Lower lobe of right lung (tissue), 2 donors: ENCODE measurements around the gene GRIA1. TPM values are rescaled to one million over a fixed set of nuclear protein-coding genes. Genes with fewer than 3 reads are reported as not detected.

ENCODE experiments used
- ATAC-seq, 2 donors: fragments of 200-7000 bp; cut with Tn5 transposase; one replicate each; pipeline ENCODE4 v1.9.1; 2020 to 2022; ENCODE audit warnings: mild to moderate bottlenecking in 2 of 2, moderate library complexity in 2 of 2
- DNase-seq: peaks from one replicate; pipeline ENCODE4 v3.0.0-alpha.2; 2020
- H3K27ac ChIP-seq: fragments of 200-600 bp; one replicate; pipeline ENCODE4 v1.8.0; 2022
- H3K27me3 ChIP-seq: fragments of 200-600 bp; one replicate; pipeline ENCODE4 v1.8.0; 2022; ENCODE audit warnings: low read depth
- H3K36me3 ChIP-seq: fragments of 200-600 bp; one replicate; pipeline ENCODE4 v1.8.0; 2022; ENCODE audit warnings: mild to moderate bottlenecking
- H3K4me1 ChIP-seq: fragments of 200-600 bp; one replicate; pipeline ENCODE4 v1.8.0; 2022
- H3K4me3 ChIP-seq: fragments of 200-600 bp; one replicate; pipeline ENCODE4 v1.8.0; 2022; ENCODE audit warnings: mild to moderate bottlenecking
- H3K9me3 ChIP-seq: fragments of 200-600 bp; one replicate; pipeline ENCODE4 v1.8.0; 2022
- intact Hi-C: fragments of 100-400 bp; cut with DNase I; formaldehyde crosslinking; loops from one replicate; pipeline ENCODE4 v1.11.0; 2022
- total RNA-seq: library from RNA; stranded (reverse); fragmentation: NEBNext Ultra II Directional; extraction: Animal tissue kit (Norgen Biotek cat#: 25700); gene quantifications from one replicate; pipeline ENCODE4 v1.2.1, GENCODE V29; 2021
- TF ChIP-seq, protein P1 (sequence below): fragments of 200-600 bp; IDR thresholded peaks from one replicate; pipeline ENCODE4 v1.8.0; 2022; ENCODE audit warnings: antibody characterized with exemption, mild to moderate bottlenecking
- donor health status: DM: no; HTN: yes; CAD: no; lungs with severe emphysema.

GRIA1 gene
- total RNA-seq, 1 donor from 2014 or later = 10.3 TPM

DNA sequence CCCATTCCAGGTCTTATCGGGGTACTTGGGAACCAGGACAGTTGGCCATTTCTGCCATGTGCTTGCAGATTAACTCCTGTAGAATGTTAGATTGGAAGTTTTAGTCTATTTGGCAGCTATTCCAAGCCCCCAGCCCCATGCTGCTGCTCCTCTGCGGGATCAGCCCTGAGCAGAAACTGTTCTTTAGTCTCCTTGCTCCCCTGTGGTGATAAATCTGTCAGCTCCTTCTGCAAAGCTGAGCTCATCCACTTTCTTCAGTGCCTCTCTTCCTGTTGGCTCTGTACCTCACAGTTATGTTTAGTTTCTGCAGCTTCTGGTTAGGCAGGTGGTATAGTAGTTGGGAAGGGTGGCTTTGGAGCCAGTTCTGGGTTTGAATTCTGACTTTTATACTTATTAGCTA lies 170.4 kb downstream of the GRIA1 start:
- Histone ChIP-seq H3K4me1 (no peaks in the 10 kb centered on the region), H3K27ac (no peak overlapping the region), H3K36me3 (no peaks in the 10 kb centered on the region), H3K9me3 (no peaks in the 10 kb centered on the region), H3K27me3 (no peaks in the 10 kb centered on the region), H3K4me3 (no peak overlapping the region)
- ATAC-seq (no peak), DNase-seq (no peak)
- TF ChIP-seq, protein P1, sequence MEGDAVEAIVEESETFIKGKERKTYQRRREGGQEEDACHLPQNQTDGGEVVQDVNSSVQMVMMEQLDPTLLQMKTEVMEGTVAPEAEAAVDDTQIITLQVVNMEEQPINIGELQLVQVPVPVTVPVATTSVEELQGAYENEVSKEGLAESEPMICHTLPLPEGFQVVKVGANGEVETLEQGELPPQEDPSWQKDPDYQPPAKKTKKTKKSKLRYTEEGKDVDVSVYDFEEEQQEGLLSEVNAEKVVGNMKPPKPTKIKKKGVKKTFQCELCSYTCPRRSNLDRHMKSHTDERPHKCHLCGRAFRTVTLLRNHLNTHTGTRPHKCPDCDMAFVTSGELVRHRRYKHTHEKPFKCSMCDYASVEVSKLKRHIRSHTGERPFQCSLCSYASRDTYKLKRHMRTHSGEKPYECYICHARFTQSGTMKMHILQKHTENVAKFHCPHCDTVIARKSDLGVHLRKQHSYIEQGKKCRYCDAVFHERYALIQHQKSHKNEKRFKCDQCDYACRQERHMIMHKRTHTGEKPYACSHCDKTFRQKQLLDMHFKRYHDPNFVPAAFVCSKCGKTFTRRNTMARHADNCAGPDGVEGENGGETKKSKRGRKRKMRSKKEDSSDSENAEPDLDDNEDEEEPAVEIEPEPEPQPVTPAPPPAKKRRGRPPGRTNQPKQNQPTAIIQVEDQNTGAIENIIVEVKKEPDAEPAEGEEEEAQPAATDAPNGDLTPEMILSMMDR = no peak
- intact Hi-C loops = no loop called here

- DNase-seq (no peak), ATAC-seq (no peak)
- Histone ChIP-seq H3K27ac (no peak overlapping the region), H3K4me1 (no peaks in the 10 kb centered on the region), H3K4me3 (no peak overlapping the region), H3K9me3 (no peaks in the 10 kb centered on the region), H3K27me3 (no peaks in the 10 kb centered on the region), H3K36me3 (no peaks in the 10 kb centered on the region)
- intact Hi-C loops = no loop called here
- TF ChIP-seq, protein P1 = no peak
Measured at GRCh38 chr5:153661897-153662296, 171.4 kb downstream of the GRIA1 start.

DNA sequence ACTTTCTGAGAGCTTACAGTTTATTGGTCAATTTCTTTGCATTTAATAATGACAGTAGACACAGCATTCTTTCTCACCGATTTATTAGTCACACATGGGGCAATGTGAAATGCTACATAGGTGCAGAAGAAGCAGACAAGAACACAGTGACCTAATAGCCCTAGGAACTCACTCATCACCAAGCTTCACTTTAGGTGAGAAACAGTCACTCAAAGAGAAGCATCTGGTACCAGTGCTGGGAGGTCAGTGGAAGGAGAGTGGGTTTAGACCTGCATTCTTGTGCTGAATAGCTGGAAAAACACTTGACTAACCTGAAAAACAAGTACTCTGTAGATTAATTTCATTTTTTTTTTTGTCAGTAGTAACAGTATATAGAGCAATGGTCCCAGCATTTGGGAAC lies 179.6 kb downstream of the GRIA1 start:
- H3K27me3 ChIP-seq = no peaks in the 10 kb centered on the region
- no peaks in the 10 kb centered on the region for H3K4me1 ChIP-seq
- no peak overlapping the region for H3K4me3 ChIP-seq
- no peak for ATAC-seq
- no peak overlapping the region for H3K27ac ChIP-seq
- no peaks in the 10 kb centered on the region for H3K36me3 ChIP-seq
- H3K9me3 ChIP-seq = no peaks in the 10 kb centered on the region
- intact Hi-C loops = no loop called here
- DNase-seq = no peak
- TF ChIP-seq, protein P1 = no peak

- no peak overlapping the region for H3K27ac ChIP-seq
- no peaks in the 10 kb centered on the region for H3K36me3 ChIP-seq
- H3K4me3 ChIP-seq = no peak overlapping the region
- H3K4me1 ChIP-seq = no peaks in the 10 kb centered on the region
- intact Hi-C loops = no loop called here
- H3K27me3 ChIP-seq = no peaks in the 10 kb centered on the region
- ATAC-seq = no peak
- H3K9me3 ChIP-seq = no peaks in the 10 kb centered on the region
- no peak for DNase-seq
- TF ChIP-seq, protein P1 = no peak
Measured at GRCh38 chr5:153671653-153672346, 181.3 kb downstream of the GRIA1 start.

- Histone ChIP-seq H3K4me1 (no peaks in the 10 kb centered on the region), H3K4me3 (no peak overlapping the region), H3K9me3 (no peaks in the 10 kb centered on the region), H3K36me3 (no peaks in the 10 kb centered on the region), H3K27me3 (no peaks in the 10 kb centered on the region), H3K27ac (no peak overlapping the region)
- no peak for ATAC-seq
- intact Hi-C loops = no loop called here
- TF ChIP-seq, protein P1 = no peak
- no peak for DNase-seq
Measured at GRCh38 chr5:153672347-153673090, 182.0 kb downstream of the GRIA1 start.
